Measurements from ENCODE around the gene LHX1. TPM values are rescaled to one million over a fixed set of nuclear protein-coding genes. Genes with fewer than 3 reads are reported as not detected.

LHX1 gene
- total RNA-seq, 1 experiment from 2014 or later = 0.96 TPM

GRCh38 chr17:36937959-36938565 is 787 bp downstream of the LHX1 start:
- DNase-seq (ENCODE audit: low read depth) = peak; percentile 41

GRCh38 chr17:36938566-36939051 is 1.3 kb downstream of the LHX1 start:
- DNase-seq (ENCODE audit: low read depth) = no peak

- no peak for DNase-seq (ENCODE audit: low read depth)
Measured at GRCh38 chr17:36939052-36939801, 2.0 kb downstream of the LHX1 start.

- no peak for DNase-seq (ENCODE audit: low read depth)
Measured at GRCh38 chr17:36939802-36940312, 2.6 kb downstream of the LHX1 start.

GRCh38 chr17:36940313-36941264 is 3.3 kb downstream of the LHX1 start:
- DNase-seq (ENCODE audit: low read depth) = no peak

GRCh38 chr17:36941265-36942010 is 4.2 kb downstream of the LHX1 start:
- no peak for DNase-seq (ENCODE audit: low read depth)

- DNase-seq (ENCODE audit: low read depth) = peak; percentile 41
Measured at GRCh38 chr17:36942019-36942599, 4.8 kb downstream of the LHX1 start.

- DNase-seq (ENCODE audit: low read depth) = no peak
Measured at GRCh38 chr17:36942631-36943125, 5.4 kb downstream of the LHX1 start.

GRCh38 chr17:36943250-36944191 is 6.2 kb downstream of the LHX1 start:
- DNase-seq (ENCODE audit: low read depth) = no peak

GRCh38 chr17:36944553-36944952 is 7.3 kb downstream of the LHX1 start:
- no peak for DNase-seq (ENCODE audit: low read depth)

GRCh38 chr17:36945140-36945539 is 7.9 kb downstream of the LHX1 start:
- DNase-seq (ENCODE audit: low read depth) = no peak

GRCh38 chr17:36945959-36946725 is 8.9 kb downstream of the LHX1 start:
- DNase-seq (ENCODE audit: low read depth) = no peak

GRCh38 chr17:36946726-36947091 is 9.4 kb downstream of the LHX1 start:
- no peak for DNase-seq (ENCODE audit: low read depth)

GRCh38 chr17:36947922-36948716 is 10.8 kb downstream of the LHX1 start:
- DNase-seq (ENCODE audit: low read depth) = no peak

- peak; percentile 93 for DNase-seq (ENCODE audit: low read depth)
Measured at GRCh38 chr17:36948717-36949460, 11.6 kb downstream of the LHX1 start, which contains the start of gene AATF. Gene AATF (plus strand): TSS chr17:36948954. CDS start chr17:36949126, 172 bp downstream.

GRCh38 chr17:36949461-36949927 is 12.2 kb downstream of the LHX1 start:
- DNase-seq (ENCODE audit: low read depth) = no peak

- no peak for DNase-seq (ENCODE audit: low read depth)
Measured at GRCh38 chr17:36950027-36950426, 12.8 kb downstream of the LHX1 start.
